GM19043 (cell line): ENCODE results near the gene PRKG1.

ENCODE experiments used
- ATAC-seq: cut with Tn5 transposase; IDR thresholded peaks from one replicate; pipeline ENCODE4 v1.9.1; 2021; ENCODE audit warnings: low read depth; ENCODE audit not compliant: unreplicated experiment

Gene PRKG1

DNA sequence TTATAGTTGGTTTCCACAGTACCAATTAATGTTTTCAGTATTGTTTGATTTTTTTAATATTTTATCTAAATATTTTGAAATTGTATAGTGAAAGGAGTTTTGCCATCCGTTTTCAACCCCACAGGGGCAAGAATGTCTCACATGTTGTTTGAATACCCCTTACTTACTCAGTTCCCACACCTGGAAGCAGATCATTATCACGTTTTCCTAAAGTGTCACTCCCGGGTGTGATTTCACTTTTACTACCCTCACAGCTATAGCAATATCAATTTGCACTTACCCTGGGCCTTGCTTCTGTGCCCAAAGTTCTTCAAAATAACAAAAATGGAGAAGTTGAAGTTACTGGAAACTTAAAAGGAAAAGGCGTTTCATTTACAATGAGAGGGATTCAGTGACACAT, 397.0 kb downstream of the PRKG1 start:
- ATAC-seq, result no peak

DNA sequence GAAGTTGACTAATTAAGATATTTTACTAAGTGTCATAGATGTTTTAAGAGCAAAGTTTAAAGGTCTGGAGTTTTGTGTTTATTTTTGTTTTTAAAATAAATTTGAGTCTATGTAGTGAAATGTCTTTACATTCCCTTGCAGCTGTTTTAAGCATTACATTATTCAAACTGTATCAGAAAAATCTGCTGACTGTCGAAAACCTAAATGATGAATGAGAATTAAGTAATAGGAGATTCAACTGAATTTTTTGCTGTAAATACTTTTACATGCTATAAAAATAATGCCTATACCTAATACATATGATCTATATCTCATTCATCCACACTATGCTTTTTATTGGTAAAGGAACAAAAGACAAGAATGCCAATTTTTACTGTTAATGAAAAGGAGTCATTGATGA, 397.9 kb downstream of the PRKG1 start:
- no peak for ATAC-seq

DNA sequence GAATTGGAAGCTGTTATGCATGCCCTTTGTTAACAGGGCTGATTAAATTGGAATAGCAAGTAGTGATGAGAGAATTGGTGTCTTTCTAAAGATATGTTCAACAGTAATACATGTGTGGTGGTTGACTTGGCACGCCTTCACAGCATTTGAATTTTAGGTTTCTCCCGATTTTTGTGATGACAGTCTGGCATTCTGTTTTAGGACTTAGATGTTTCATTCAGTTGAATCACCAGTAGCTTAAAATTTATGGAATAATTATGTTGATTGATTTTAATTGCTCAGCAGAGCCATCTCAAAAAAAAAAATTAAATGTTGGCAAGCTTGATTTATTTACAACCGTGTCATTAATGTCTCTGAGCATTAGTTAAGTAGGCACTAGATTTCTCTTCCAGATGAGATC, 405.4 kb downstream of the PRKG1 start:
- ATAC-seq, result no peak

DNA sequence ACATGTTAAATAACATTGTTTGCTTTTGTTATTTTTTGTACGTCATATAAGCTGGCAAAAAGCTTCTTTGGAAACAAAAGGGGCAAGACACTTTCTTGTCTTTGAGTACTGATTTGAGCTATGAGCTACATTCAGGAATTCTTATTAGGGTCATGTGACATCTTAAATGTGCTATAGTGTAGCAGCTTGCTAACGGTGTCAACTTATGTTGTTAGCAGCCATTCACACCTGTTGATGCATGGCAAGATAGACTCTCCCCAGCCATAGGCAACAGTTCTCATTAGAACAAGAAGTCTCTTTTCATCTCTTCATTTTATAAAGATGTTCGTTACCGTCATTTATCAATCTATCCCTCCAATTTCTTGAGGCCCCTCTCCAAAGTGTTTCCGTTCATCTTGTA, 411.4 kb downstream of the PRKG1 start:
- no peak for ATAC-seq

DNA sequence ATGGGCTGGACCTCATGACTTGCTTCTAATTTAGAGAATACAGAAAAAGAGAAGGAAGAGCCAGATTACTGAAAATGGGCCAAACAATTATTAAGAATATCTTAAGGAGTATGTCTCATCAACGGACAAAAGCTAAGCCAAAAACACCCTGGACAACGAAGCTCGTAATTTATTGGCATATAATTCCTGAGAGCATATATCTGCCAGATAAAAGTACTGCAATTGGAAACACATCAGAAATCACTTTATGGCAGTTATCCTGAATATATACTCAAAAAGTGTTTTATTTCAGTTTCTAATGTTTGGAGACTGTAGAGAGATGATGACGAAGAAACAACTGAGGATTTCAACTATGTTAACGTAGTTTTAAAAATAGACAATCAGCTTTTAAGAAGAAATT, 413.3 kb downstream of the PRKG1 start:
- ATAC-seq, result no peak

DNA sequence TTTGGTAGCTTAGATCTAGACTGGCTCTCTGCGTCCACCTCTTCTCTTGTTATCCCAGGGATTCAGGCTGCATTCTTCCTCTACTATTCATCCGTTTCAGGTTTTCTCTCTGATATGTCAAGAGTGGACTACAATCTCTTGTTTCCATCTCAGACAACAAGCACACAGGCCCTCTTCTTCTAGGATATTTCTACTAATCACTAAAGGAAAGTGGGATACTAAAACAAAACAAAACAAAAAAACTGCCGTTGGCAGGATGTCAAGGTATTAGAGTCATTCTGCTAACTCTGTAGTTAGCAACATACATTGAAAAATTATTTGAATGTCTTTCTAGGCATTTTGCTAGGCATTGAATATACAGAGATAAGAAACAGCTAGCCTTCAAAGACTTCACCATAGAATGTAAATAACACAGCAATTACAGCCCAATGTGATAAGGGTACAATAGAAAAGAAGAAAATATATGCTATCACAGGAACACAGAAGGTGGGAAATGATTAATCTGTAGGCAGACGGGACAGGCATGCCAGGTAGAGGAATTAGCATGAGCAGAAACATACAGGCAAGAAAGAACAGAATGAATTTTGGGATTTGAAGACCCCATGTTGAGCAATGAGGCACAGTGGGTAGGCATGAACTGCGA, 414.6 kb downstream of the PRKG1 start:
- ATAC-seq, result no peak

DNA sequence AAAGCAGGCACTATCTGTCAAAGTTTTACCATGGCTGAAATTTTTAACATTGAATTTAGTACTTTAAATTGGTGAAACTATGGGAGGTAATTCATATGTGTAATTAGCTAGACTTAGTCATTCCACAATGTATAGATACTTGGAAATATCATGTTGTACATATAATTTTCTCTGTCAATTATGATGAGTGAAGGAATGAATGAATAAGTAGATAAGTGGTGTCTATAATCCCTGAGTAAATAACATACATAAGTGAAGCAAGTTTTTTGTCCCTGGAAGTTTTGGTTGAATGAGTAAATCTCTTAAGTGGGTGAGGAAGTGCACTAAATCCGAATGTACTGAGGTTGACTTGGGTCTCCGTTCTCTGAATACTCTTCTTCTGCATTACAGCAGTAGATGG, 424.1 kb downstream of the PRKG1 start:
- no peak for ATAC-seq

DNA sequence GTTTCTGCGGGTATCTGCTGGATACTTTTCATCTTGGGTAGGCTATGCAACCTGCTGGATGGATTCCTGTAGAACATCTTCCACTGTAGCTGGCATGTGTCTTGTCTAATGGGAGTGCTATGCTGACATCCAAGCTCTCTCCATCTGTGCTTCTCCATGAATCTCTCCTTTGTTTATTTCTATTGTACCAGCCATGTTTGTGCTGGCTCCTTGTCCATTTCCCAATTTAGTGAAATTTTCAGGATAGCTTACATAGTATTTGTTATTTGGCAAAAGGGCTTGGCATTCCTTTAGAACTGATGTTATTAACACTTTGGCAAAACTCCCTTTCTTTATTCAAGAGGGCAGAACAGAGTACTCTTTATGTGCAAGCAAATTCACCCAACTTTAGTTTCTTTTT, 427.1 kb downstream of the PRKG1 start:
- no peak for ATAC-seq

DNA sequence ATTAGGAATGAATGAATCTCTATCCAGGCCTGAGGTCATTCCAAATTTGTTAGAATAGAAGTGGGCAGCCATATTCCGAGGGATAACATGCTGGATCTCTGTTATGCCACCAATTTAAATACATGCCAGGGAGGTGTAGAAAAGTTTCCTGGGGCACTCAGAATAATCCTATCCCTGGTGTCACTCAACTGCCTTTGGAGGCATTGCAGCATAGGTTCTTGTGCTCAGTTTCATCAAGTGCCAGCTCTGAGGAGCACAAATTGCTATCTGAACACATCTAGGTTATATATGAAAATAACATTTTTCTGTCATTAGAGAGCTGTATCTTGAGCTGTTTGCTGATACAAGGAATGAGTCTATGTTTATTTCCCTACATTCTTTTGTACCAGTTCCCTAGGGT, 427.8 kb downstream of the PRKG1 start:
- ATAC-seq, result no peak

DNA sequence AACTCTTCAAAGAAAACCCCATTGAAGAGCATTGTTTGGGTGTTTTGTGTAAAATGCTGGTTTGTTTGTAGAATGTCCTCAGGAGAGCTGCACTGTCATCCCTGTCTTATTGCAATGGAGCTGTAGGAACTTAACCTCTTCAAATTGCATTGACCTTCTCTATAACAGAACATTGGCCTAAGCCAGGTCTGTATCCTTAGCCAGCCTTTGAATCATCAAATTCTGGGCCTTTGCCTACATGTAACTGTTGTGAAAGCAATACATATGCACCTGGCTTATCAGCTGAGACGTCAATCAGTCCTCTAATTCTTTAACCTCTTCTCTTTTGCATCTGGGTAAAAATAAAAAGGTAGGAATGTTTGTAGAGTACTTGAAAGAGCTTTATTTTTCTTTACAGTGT, 429.1 kb downstream of the PRKG1 start:
- no peak for ATAC-seq

DNA sequence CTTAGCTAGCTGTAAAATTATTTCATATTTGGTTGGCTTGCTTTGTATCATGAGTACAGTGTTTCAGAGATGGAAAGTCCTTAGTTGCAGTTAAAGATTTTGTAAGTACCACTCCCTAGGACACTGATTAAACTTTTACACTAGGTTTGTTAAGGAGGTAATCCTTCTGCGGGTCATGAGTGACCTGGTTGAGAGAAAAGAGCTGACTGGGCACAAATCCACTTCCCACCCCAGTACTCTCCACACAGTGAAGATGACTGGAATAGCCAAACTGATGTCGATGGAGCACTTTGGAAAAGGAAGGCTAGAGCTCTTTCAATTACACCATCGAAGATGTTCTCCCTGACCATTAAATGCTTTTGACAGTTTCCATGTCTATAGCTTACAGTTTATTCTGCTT, 433.2 kb downstream of the PRKG1 start:
- no peak for ATAC-seq

DNA sequence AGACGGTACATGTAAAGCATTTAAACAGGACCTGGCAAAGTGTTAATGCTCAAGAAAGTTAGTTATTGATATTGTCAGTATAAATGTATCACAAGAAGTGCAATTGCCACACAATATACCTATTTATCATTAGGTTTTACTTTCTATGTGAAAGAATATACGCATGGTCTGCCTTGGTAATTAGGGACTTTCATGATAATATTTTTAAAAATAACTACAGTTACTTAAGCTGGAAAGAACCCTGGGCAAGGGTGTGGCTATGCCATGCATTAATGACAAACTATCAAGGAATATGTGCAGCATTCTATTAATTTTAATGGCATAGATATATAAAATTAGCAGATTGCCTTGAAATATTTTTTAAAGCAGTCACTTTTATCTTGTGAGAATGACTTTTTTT, 433.9 kb downstream of the PRKG1 start:
- ATAC-seq, result no peak

DNA sequence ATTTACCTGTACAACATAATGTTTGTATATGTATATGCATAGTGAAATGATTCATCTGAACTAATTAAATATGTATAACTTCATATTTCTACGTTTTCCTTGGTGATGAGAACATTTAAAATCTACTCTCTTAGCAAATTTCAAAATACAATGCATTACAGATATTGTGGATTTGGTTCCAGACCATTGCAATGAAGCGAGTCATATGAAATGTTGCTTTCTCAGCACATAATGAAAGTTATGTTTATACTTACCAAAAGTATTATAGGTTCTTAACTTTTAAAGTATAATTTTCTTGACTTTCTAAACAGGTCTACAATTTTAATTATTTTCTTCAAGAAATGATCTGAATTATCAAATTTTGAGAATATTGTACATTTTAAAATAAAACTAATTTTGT, 435.9 kb downstream of the PRKG1 start:
- ATAC-seq, result no peak

DNA sequence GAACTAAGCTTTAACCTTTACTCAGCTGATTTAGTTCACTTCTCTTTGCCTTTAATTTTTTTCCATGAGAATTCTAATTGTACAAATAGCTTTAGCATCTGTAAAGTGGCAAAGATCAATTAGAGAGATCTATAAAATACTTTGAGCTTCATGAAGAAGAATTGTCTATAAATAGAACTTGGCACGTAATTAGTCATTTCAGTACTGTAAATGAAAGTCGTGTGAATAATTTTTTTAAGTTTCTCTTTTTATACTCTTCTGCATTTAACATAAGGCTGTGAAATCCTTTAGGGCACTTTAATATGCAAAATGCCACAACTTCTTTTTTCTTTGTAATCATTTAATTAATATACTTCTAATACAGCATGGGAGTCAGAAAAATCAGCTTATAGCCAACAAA, 447.3 kb downstream of the PRKG1 start:
- no peak for ATAC-seq

DNA sequence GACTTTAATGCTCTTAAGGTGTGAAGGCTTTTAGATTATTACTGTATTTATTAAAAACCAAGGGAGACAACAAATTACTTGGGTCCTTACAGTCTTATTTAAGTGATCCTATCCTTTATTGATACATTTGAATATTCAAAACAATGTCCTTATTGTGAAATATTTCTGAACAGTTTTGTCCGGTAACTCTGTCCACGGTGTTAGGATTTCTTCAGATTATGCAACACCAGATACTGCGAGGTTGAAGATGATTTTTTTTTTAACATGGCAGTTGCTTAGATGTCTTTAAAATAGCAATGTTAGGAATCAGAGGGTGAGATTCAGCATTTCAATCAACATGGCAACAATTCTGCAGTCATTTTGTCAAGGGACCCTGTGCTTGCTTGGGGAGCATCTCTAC, 448.6 kb downstream of the PRKG1 start:
- ATAC-seq, result no peak

DNA sequence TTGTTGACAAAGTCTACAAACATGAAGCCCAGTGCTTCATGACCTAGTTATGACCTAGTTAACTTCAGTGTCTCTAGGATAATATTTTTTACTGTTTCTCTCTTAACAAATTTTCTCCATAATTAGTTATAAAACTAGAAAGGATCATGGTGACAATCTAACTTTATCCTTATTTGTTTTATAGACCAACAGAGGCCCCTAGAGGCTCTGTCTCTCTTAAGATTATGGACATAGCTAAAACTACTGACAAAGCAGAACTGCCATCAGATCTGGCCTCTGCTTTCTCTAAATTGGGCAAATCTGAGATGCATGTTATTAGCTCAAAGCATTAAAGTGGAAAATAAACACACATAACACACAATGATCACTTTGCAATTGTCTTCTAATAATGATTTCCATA, 449.2 kb downstream of the PRKG1 start:
- no peak for ATAC-seq

DNA sequence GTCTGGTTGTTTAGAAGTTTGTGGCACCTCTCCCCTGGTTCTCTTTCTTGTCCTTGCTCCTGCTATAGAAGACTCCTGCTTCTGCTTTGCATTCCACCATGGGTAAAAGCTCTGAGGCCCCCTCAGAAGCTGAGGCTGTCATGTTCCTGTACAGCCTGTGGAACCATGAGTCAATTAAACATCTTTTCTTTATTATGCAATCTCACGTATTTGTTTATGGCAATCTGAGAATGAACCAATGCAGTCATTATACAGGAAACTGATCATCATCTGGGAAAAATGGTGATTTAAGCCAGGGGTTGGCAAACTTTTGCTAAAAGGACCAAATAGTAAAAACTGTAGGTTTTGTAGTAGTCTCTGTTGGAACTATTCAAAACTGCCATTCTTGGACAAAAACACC, 449.8 kb downstream of the PRKG1 start:
- ATAC-seq, result no peak

DNA sequence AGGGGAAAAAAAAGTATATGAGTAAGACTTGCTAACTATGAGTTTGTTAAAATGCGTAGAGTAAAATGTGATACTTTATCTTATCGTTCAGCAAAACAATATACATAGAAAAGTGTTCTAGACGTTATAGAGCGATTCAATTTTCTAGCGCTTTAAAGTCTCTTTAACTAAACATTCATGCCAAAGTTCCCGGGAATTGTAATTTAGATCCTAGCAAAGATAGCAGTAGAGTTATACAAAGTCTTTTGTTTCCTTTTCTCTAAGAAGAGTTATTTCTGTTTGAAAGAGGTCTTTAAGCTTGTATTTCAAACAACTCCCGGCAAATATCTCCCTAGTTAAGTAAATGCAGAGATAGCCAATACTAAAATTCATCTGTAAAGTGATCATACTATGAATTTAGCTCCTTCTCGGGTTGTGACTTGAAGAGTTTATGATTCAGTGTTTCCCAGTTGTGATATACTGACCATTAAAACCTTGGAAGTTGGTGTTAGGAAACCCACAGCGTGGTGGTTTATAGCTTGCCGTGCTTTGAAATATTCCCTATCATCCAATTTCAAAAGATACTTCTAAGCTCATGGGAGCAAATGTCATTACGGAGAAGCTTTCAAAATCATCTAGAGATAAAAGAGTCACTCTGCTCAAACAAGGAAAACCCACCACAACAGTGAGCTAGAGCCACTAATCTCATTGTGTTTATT, 453.4 kb downstream of the PRKG1 start:
- no peak for ATAC-seq

DNA sequence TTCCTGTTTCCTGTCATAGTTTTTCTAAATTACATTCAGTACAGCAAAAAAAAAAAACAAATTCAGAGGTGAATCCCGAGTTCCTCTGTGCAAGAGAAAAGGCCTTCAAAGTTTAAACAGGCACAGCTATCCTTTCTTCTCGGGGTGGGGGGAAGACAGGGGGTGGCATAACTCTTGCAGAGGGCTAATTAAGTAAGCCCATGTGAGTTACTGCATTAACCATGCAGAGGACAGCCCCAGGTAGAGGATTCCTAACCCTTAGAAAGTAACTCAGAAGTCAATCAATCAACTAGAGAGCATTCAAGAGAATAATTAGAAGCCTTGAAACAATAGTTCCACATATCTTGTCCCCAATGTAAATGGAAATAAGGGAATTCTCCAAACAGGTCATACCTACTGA, 454.2 kb downstream of the PRKG1 start:
- no peak for ATAC-seq

DNA sequence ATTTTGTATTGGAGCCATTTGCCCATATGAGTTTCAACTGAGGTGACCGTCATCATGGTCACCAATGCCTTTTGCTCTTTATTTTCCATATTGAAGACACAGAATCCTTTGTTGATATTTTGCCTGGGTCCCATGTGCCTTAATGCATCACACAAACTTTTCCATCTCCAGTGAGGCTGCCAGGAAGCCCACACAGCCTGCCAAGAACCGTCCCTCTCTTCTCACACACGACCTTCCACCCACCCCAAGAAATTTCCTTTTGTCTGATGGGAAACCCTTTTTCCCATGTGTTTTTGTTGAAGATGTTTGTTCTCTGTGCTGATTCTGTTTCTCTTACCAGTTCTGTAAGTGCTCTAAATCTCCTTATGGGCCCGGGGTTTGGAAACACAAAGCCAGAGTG, 456.3 kb downstream of the PRKG1 start:
- ATAC-seq, result no peak

DNA sequence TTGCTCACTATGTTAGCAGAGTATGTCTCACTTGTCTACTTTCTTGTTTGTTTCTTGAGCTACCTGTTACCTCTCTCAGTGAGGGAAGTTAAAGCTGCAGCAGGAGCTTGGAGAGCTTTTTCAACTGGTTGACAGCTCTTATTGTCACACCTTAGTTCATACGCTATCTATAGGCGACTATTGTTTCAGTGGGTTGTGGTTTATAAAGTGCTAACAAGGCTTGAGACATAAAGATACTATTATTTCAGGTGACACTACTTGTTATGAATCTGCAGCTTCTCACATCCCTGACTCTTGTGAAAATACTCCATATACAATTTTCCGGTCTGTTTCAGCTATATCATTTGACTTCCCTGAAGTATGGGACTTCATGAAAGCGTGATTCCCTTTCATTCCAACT, 457.8 kb downstream of the PRKG1 start:
- ATAC-seq, result no peak

DNA sequence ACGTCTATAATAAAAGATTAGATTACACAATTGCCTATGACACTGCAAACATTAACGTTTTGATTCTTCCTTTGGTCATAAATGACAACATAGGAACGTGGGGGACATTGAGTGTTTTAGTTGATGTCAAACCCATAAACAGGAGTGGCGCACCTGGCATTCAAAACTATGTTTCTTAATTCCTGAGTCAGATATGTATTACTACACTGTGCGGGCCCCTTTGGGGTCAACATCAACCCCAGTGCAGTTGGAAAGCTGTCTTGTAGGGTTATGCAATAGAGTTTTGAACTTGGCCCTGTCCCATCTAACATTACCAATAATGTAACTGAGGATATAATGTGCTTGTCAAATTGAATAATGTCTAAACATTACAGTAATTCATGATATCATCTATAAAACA, 468.6 kb downstream of the PRKG1 start:
- ATAC-seq, result no peak

DNA sequence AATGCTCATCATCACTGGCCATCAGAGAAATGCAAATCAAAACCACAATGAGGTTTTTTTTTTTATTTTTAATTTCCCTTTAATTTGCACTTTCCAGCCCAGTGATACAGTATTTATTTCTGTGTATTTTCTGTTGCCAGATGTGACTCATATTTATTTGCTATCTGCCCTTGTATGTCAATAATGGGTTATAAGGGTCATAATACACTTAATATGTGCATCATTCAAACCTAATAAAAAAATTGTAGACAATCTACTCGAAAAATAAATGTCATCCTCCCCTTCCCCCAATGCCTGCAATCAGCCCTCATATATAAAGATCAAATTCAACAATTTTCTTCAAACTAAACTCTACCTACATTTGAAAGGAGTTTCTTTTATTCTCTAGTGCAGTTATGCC, 470.6 kb downstream of the PRKG1 start:
- ATAC-seq, result no peak
